LNCaP clone FGC (cell line): ENCODE results near the gene ZFP64.

Experiments
- DNase-seq: peaks from one replicate; pipeline ENCODE4 v3.0.0-alpha.2; 2011; ENCODE audit warnings: low read depth
- H3K4me3 ChIP-seq: 2 replicates; pipeline ENCODE4 v1.5.1; 2011; ENCODE audit warnings: mild to moderate bottlenecking, low read depth, low read length, control low read depth
- CTCF ChIP-seq: IDR thresholded peaks from 2 replicates; pipeline ENCODE4 v1.5.1; 2012; ENCODE audit warnings: mild to moderate bottlenecking; ENCODE audit not compliant: control insufficient read depth, insufficient read depth; ENCODE audit errors: extremely low read depth

ZFP64 gene

GRCh38 chr20:52217689-52218395 lies 26.3 kb upstream of the ZFP64 start:
- DNase-seq = no peak
- TF ChIP-seq CTCF = no peak
- H3K4me3 ChIP-seq = no peak overlapping the region

GRCh38 chr20:52213995-52214394 lies 22.4 kb upstream of the ZFP64 start:
- TF ChIP-seq CTCF = no peak
- H3K4me3 ChIP-seq = no peak overlapping the region
- no peak for DNase-seq

GRCh38 chr20:52212943-52213342 lies 21.4 kb upstream of the ZFP64 start:
- DNase-seq = no peak
- TF ChIP-seq CTCF = no peak
- no peak overlapping the region for H3K4me3 ChIP-seq

GRCh38 chr20:52210037-52210990 lies 18.7 kb upstream of the ZFP64 start:
- no peak for TF ChIP-seq CTCF
- DNase-seq = no peak
- no peak overlapping the region for H3K4me3 ChIP-seq

- DNase-seq = no peak
- no peak for TF ChIP-seq CTCF
- H3K4me3 ChIP-seq = no peak overlapping the region
These were observed 17.6 kb upstream of the ZFP64 start for GRCh38 chr20:52209154-52209571.

- H3K4me3 ChIP-seq = no peak overlapping the region
- no peak for TF ChIP-seq CTCF
These were observed 15.6 kb upstream of the ZFP64 start for GRCh38 chr20:52207020-52207810.

More at GRCh38 chr20:52207020-52207810, 15.6 kb upstream of the ZFP64 start:
- DNase-seq = no peak
